Measurements from ENCODE around the gene HUS1. TPM values are rescaled to one million over a fixed set of nuclear protein-coding genes. Genes with fewer than 3 reads are reported as not detected.

HUS1 gene
- total RNA-seq, 2 donors from 2014 or later: 31.6 to 33.2 TPM

- H3K27ac ChIP-seq: no peak overlapping the region
- intact Hi-C loops (cut with DNase I): no loop called here
- no peak for DNase-seq
Observed at GRCh38 chr7:47949703-47950102, 29.7 kb downstream of the HUS1 start.

GRCh38 chr7:47948141-47948790, 31.1 kb downstream of the HUS1 start, which contains the start of gene PKD1L1:
PKD1L1 (minus strand) TSS chr7:47948466; CDS start chr7:47948440, 26 bp downstream.
- Histone ChIP-seq H3K9ac (ENCODE audit: low read depth in 2 of 2, low read length in 2 of 2) (no peak within 1 kb of the TSS), H3K27ac (no peak within 1 kb of the TSS), H3K27me3 (no peaks in the 10 kb centered on the region), H3K4me3 (no peak within 1 kb of the TSS), H3K4me1 (no peaks in the 10 kb centered on the region), H3K36me3 (no peaks in the 10 kb centered on the region), H3K9me3 (no peaks in the 10 kb centered on the region)
- intact Hi-C loops (cut with DNase I): no loop called here
- no peak for TF ChIP-seq CTCF (IDR thresholded peaks at IDR 0.05)
- no peak for DNase-seq

More at GRCh38 chr7:47949703-47950102, 29.7 kb downstream of the HUS1 start:
- no peaks in the 10 kb centered on the region for H3K9me3 ChIP-seq
- no peak for TF ChIP-seq CTCF (IDR thresholded peaks at IDR 0.05)
- H3K27me3 ChIP-seq: no peaks in the 10 kb centered on the region
- H3K4me1 ChIP-seq: no peaks in the 10 kb centered on the region
- no peak overlapping the region for H3K4me3 ChIP-seq
- no peaks in the 10 kb centered on the region for H3K36me3 ChIP-seq
- H3K9ac ChIP-seq (ENCODE audit: low read depth in 2 of 2, low read length in 2 of 2): no peak overlapping the region

- no peak for TF ChIP-seq CTCF (IDR thresholded peaks at IDR 0.05)
- Histone ChIP-seq H3K27ac (no peak overlapping the region), H3K36me3 (no peaks in the 10 kb centered on the region), H3K9ac (ENCODE audit: low read depth in 2 of 2, low read length in 2 of 2) (no peak overlapping the region), H3K4me1 (no peaks in the 10 kb centered on the region), H3K4me3 (no peak overlapping the region), H3K9me3 (no peaks in the 10 kb centered on the region), H3K27me3 (no peaks in the 10 kb centered on the region)
- DNase-seq: no peak
- intact Hi-C loops (cut with DNase I): no loop called here
Observed at GRCh38 chr7:47947355-47947749, 32.1 kb downstream of the HUS1 start.

GRCh38 chr7:47946581-47947354, 32.6 kb downstream of the HUS1 start:
- intact Hi-C loops (cut with DNase I): no loop called here
- no peaks in the 10 kb centered on the region for H3K4me1 ChIP-seq
- no peak for TF ChIP-seq CTCF (IDR thresholded peaks at IDR 0.05)
- no peak overlapping the region for H3K4me3 ChIP-seq
- no peaks in the 10 kb centered on the region for H3K27me3 ChIP-seq
- H3K9ac ChIP-seq (ENCODE audit: low read depth in 2 of 2, low read length in 2 of 2): no peak overlapping the region
- H3K36me3 ChIP-seq: no peaks in the 10 kb centered on the region
- no peaks in the 10 kb centered on the region for H3K9me3 ChIP-seq
- no peak overlapping the region for H3K27ac ChIP-seq
- DNase-seq: no peak

GRCh38 chr7:47945261-47946015, 34.0 kb downstream of the HUS1 start:
- Histone ChIP-seq H3K4me1 (peaks cover 7% of the 10 kb centered on the region), H3K4me3 (no peak overlapping the region), H3K9me3 (no peaks in the 10 kb centered on the region), H3K27ac (no peak overlapping the region), H3K36me3 (no peaks in the 10 kb centered on the region), H3K27me3 (no peaks in the 10 kb centered on the region), H3K9ac (ENCODE audit: low read depth in 2 of 2, low read length in 2 of 2) (no peak overlapping the region)
- peak; percentile 90 for DNase-seq
- peak; percentile 75 for TF ChIP-seq CTCF (IDR thresholded peaks at IDR 0.05)
- intact Hi-C loops (cut with DNase I): loop anchor here (2.0 kb wide), 2 partner anchors 23 to 165 kb away; no protein-coding TSS in a partner anchor
